ENCODE data around the gene FAR2.
"Not testable (repeated sequence)": the region's sequence is repeated elsewhere in the genome, so short reads cannot be mapped to it uniquely, and the experiment has no call there.

The FAR2 gene

DNA sequence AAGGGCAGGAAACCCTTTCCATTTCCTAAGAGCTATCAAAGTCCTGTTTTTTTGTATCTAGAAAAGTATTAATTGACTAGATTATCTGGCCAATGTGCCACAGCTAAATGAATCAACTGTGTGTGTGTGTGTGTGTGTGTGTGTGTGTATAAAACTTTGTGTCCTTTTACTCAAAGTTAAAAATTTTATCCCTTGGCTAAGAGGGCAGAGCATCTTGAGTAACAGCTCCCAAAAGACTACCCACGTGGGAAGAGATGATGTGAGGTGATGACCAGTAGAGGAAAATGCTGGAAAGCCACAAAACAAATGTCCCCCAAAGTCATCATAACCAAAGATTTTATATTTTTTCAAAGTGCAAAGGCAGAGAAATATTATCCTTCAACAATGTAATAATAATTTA lies 90.3 kb downstream of the FAR2 start:
- DNase-seq, result no peak

DNA sequence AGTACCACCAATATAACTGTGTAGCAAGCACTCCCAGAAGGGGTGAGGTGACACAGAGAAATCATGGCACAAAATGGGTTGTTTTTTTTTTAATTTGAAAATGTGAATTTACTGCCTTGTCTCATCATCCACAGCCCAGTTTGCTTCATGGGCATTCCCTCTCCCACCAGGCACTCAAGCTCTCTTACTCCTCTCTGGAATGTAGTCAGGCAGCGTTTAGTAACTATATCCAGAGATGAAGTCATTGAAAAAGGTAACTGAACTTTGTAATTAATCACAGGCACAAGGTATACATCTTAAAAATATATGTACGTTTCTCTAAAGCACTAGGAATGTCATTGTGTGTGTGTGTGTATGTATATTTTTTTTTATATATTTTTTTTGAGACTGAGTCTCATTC lies 91.4 kb downstream of the FAR2 start:
- no peak for DNase-seq

DNA sequence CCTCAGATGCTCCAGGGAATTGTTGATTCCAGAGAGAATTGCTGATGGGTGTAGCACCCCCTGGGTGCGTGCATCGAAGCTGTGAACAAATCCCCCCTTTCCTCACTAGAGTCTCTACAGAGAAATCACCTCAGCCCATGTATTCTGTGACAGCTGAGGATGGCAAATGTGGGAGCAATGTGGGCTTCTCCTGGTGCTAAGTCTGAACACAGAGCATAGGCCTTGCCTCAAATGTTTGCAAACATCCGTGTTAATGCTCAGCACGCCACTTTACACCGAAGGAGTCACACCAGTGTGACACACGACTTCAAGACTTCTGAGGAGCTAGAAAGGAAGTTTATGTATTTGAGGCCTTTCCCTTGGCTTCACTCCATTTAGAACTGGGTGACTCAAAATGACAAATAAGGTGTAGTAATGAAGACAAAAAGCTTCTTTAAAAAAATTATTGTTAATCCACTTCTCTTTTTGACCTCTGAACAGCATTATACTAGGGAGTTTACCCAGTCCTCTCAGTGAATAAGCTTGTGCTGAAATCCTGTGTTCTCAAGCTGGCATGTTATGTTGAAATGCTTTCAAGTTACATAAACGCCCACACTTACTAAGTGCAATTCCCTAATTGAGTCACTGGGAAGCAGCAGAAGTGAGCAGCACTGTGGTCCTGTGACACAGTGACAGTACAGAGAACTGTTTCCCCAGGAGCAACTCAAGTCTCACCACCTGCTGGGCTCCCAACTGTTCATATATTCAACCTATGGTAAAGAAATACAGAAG lies 92.9 kb downstream of the FAR2 start:
- no peak for DNase-seq

DNA sequence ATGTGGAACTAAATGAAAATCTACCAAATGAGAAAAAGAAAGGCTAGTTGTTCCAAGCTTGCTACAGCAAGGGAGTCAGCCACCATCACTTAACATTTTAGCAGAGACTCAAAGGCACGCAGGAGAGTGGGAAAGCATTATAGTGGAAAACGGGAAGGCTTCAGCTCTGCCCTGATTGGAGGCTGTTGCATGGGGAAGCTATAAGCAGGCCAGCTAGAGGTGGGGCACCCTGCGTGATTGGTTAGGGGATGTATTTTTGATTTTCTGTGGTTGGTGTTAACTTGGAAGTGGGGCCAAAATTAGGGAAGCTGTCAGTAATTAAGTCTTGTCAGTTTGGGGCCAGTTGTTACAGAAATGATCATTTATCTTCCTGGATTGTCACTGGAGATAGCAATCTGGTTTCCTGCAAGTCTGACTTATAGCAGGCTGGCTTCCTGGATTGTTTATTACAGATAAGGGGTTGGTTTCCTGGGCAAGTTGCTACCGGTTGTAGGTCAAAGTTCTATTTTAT lies 93.9 kb downstream of the FAR2 start:
- DNase-seq, result no peak

DNA sequence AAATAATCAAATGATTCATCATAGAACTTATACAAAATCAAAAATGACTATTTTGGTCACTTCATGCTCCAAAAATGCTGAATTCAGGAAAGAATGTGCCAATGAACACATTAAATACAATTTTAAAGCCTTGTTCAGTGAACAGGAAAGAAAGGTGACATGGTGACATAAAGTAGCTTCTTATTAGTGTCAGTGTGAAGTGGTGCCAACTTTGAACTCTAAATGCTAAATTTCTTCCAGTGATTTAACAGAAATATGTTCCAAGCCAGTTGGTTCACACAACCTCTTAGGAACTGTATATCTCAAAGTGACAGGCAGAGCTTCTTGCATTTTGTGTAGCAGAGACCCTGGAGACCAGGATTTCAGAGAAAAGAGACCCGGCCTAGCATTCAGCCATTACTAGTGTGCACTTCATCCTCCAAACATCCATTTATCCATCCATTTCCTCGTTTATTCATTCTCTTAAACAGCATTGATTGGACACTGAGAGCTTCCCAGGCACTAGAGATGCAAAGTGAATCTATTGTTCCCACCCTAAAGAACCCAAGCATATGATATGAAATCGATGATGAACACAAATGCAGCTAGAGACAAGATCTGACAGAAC lies 95.2 kb downstream of the FAR2 start:
- no peak for DNase-seq

DNA sequence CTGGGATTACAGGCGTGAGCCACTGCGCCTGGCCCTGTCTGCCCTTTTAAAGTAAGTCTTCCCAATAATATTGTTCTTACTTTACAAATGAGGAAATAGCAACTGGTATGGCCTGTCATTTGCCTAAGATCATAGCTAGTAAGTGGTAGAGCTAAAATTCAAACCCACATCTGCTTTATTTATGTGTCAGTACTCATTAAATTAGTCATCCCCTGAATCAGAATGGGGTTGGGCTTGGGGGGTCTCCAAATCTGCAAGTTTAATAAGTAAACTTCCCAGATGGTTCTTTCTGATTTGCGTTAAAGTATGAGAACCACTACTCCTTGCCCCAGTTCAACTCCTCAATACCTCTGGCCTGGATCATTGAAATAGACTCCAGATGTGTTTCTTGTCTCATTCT lies 96.2 kb downstream of the FAR2 start:
- no peak for DNase-seq

DNA sequence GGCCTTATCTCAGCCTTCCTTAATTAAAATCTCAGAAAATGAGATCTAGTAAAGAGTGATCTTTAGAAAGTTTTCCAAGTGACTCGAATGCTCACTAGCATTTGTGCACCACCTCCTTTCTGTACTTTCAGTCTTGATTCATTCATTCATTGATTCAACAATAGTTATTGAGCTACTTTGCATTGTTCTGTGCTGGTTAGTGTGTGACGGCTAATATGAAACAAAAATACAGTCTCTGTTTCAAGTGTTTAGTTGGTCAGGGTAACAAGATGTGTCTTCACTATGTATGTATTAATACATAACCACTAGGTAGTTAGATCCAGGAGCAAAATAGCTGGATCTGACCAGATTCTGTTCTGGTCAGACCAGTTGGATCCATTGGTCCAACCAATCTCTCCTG lies 100.9 kb downstream of the FAR2 start:
- DNase-seq, result no peak

DNA sequence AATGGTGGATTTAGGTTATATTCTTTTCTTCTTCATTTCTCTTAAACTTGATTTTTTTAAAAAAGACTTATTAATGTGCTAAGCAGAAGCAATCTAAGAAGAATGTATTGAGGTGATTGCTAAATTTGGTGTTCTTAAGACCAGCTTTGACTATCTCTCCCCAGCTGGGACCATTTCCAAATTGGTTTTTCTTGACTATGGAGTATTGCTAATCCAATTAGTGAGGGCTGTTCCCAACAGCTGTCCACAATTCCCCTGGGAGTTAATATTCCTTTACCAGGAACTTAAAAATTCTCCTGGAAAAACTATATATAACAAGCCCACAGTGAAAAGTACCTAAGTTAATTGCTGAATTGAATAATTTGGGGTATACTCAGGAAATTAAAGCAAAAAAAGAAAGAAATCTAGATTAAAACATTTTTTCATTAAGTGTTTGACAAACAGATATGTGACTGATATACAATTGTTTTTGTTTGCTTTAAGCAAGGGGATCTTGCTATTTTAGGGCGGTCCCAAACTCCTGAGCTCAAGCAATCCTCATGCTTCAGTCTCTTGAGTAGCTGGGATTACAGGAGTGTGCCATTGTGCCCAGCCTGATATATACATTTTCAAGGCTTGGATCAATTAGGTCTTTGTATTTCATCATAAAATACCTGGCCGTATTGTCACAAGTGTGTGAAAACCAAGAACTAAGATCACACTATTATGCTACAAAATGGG lies 105.0 kb downstream of the FAR2 start:
- DNase-seq, result no peak

DNA sequence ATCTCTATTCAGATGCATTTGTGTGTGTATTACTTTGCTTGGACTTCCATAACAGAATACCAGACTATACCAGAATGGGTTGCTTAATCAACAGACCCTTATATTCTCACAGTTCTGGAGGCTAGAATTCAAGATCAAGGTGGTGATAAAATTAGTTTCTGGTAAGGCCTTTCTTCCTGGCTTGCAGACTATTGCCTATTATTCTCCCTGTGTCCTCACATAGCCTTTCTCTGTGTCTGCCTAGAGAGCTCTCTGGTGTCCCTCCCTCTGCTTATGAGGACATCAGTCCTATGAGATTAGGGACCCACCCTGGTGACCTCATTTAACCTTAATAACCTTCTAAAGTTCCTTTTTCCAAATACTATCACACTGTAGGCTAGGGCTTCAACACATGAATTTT lies 106.0 kb downstream of the FAR2 start:
- DNase-seq, result no peak

DNA sequence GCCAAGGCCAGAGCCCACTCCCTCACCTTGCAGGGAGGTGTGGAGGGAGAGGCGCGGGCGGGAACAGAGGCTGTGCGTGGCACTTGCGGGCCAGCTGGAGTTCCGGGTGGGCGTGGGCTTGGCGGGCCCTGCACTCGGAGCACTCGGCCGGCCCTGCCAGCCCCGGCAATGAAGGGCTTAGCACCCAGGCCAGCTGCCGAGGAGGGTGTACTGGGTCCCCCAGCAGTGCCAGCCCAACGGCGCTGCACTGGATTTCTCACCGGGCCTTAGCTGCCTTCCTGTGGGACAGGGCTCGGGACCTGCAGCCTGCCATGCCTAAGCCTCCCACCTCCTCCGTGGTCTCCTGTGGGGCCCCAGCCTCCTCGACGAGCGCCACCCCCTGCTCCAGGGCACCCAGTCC lies 107.5 kb downstream of the FAR2 start:
- DNase-seq, result no peak

DNA sequence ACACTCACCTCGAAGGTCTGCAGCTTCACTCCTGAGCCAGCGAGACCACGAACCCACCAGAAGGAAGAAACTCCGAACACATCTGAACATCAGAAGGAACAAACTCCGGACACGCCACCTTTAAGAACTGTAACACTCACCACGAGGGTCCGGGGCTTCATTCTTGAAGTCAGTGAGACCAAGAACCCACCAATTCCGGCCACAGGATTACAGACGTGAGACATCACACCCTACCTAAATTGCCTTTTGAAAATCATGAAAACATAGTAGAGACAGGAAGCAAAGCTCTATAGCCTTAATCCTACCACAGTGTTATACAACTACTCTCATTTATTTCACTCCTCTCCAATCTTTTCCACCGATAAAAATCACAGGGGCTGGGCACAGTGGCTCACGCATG lies 108.6 kb downstream of the FAR2 start:
- not testable (repeated sequence) for DNase-seq

DNA sequence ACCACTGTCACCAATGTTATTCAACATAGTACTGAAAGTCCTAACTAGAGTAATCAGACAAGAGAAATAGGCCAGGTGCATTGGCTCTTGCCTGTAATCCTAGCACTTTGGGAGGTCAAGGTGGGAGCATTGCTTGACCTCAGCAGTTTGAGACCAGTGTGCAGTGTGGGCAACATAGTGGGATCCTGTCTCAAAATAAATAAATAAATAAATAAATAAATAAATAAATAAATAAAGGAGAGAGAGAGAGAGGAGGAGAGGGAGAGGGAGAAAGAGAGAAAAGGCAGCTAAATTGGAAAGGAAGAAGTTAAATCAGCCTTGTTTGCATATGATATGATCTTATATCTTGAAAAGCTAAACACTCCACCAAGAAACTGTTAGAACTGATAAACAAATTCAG lies 115.3 kb downstream of the FAR2 start:
- DNase-seq, result no peak

DNA sequence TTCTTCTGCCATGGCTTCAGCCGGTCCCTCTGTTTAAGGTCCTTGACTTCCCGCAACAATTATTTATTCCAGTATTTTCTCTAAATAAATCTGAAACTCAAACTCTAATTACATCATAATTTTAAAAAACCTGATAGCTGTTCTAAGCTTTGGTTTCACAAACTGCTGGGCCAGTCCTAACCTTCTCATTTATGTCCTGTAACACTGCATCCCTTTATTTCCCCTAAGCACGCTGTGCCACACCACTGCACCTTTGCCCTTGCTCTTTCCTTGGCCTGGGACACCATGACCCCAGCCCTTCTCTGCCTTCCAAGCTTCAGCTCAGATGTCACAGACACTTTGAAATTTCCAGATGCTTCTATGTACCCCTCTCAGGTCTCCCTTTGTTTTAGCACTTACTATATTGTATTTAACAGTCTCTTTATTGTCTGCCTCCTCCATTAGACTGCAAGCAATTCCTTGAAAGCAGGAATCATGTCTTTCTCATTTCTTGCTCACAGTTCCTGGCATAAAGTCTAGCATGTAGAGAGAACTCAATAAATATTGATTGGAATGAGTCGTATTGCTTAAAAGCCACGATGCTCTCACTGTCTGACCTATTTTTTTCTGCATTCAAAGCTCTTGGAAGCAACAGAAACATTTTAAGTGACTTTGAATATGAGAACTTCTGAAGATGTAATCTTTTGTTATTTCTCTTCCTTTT lies 120.8 kb downstream of the FAR2 start:
- no peak for DNase-seq

DNA sequence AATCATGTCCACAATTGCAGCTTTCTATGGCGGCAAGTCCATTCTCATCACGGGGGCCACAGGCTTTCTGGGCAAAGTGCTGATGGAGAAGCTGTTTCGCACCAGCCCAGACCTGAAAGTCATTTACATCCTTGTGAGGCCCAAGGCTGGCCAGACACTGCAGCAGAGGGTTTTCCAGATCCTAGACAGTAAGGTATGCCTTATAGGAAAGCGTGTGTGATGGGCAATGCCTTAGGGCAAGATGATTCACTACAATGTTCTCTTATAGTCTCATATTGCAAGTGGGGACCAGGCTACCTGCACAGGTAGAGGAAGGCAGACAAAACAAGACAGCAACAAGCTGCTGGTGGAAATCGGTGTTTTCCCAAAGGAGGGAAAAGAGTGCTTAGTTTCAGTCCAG lies 121.4 kb downstream of the FAR2 start:
- DNase-seq, result no peak

DNA sequence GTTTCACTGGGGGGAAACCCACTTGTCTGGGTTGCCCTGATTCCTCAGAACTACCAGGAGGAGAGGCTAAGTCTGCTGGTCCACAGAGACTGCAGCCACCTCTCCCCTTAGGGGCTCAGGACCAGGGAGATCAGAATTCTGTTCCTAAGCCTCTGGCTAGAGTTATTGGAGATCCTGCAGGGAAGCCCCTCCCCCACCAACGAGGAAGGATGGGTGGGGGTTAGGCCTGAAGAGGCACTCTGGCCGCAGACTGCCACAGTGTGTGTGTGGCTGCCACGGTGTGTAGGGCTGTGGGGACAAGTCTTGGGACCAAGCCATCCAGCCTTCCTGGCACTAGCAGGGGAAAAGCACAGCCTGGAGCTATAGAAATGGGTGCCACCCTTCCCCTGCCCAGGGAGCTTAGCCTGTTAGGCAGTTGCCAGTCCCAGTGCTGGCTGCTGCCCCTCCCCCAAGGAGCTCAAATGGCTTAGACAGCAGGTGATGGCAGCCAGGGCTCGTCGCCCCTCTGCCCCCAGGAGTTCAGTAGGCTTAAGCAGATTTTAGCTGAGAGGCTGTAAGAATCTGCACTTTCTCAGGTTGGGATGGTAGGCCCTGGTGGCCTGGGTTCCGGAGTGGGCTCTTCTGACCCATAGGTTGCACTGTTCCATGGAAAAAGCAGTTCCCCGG lies 124.2 kb downstream of the FAR2 start:
- DNase-seq, result no peak

DNA sequence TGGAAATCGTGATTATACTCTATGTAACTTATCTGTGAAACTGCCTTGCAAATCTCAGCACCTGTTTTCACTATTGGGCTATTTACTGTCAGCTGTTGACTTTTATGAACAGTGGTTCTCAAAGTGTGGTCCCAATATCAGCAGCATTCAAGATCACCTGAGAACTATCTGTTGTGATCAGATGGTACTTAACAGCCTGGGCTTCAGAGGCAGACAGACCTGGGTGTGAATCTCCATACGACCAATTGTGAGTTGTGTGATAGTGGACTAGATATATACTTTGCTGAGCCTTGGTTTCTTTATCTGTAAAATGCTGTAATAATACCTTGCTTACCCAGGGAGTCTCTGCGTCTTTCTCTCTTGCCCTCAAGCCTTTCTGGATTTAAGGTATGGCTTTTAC lies 126.8 kb downstream of the FAR2 start:
- DNase-seq, result no peak

DNA sequence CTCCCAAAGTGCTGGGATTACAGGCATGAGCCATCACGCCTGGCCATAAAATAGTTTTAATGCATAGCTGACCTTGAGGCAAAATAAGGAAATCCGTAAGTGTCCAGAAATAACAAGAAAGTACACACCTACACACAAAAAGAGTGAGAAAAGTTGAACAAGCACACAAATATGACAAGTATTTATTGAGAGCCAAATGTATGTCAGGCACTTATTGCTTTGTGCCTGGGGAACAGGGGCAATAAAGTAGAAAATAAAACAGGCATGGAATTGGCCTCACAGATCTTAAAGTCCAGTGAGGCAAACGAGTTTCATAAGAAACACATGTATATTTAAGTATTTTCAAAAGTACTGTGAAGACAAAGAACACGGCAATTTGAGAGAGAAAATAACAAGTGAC lies 128.2 kb downstream of the FAR2 start:
- DNase-seq, result no peak

DNA sequence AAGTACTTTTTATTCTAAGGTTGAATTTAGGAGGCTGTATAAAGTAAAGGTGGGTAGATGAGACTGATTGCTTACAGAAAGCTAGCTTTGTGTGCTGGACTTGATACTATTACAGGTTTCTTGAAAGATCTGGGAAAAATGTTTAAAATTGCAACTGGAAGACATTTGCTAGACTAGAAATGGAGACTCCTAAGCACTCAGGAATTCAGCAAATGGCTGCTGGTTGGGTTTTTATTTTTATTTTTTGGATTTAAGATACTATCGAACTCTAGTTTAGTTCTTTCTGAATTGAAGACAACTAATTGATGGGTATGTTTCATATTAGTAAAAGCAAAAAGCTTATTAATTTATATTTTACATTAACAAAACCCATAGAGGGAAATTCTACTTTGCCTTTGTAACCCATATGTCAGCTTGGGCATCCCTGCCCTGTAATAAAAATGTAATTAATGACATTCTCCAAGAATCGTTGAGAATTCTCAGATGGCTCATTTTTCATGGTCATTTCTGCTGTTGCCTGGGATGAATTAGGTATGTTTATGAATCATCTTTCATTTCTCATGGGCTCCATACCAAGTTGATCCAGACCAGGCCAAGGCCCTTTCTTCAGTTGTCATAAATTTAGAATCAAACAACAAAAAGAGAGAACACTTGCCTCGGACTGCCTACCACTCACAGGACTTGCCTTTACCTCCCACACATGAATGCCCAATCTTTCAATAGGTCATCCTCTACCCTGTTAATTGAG lies 129.8 kb downstream of the FAR2 start:
- DNase-seq, result no peak

DNA sequence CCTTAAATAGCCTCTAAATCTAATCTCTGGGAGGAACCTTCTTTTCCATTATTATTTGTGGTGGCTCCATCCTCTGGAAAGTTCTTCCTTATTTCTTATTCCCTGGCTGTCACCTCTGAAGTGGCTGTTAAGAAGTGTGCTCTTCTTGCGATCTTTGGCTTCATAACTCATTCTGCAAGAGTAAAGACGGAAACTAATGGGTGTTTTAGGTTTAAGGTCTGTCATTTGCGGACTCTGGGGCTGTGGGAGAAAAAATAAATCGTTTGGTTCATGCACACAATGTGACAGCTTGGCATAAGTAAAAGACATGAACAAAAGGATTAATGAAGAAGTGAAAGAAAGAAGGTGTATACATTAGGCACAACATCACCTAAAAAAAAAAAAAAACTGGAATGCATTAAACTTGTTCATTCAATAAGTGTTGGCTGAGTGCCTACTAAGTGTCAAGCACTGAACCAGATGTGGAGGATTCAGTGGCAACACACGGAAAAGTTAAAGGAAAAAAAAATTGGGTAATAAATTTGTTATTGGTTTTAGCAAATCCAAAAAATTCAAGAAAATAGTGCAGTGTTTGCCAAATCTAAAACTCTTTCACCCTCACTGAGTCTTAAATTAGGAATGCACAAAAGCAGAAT lies 132.4 kb downstream of the FAR2 start:
- no peak for DNase-seq

DNA sequence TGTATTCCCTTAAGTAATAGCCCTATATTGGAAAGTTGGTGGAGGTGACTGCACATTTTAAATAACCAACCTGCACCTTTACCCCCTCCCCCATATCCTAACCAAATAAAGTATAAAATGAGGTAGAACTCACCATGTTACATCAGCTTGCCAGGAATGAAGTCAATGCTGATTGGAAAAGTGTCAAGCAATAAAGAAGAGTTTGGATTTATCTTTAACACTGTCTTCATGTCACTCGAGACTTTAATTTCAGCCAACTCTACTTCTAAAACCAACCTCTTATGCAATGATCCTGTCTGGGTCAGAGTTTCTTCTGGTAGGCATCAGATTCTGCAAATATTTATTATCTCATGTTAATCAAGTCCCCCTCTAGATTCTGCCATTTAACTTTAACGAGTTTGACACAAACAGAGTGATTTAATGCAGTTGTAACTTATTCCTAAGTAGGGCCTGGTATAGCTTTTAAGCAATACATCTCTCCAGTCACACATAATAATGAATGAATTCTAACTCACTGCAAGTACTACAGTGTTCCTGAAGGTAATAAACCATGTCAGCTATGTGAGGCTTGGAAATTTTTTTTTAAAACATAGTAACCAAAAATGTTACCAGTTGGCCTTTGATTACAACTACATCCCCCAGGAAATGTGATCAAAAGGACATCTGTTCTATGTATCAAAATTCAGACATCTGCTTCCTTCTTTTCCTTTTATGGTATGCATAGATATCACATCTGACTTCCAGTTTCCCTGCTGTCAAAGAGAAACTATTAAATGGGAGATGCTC lies 133.1 kb downstream of the FAR2 start:
- peak; percentile 27 for DNase-seq

Data from KG1 (cell line).